Natural killer cell (primary cell): ENCODE data around the gene PITX3. TPM values are rescaled to one million over a fixed set of nuclear protein-coding genes. Genes with fewer than 3 reads are reported as not detected.

Experiments used
- ATAC-seq, 3 donors: fragments of 150-1000 bp in 2 of 3; fragments of 200-7000 bp in 1 of 3; cut with Tn5 transposase; 1 replicate in 1 of 3; 2 replicates in 2 of 3; pipeline ENCODE4 v1.10.0; 2021; ENCODE audit warnings: mild to moderate bottlenecking in 2 of 3, moderate library complexity in 2 of 3
- DNase-seq, 2 donors: peaks; one replicate each; pipeline versions ENCODE4 v3.0.0 to v3.0.0-alpha.2; 2013 to 2021; ENCODE audit warnings: mixed read lengths in 1 of 2
- H3K27ac ChIP-seq: one replicate; pipeline ENCODE4 v1.5.1; 2013; ENCODE audit warnings: mild to moderate bottlenecking, low read length
- H3K27me3 ChIP-seq: one replicate; pipeline ENCODE4 v1.6.1; 2013; ENCODE audit warnings: low read length; ENCODE audit not compliant: control insufficient read depth, insufficient read depth
- H3K36me3 ChIP-seq: one replicate; pipeline ENCODE4 v1.6.1; 2013; ENCODE audit warnings: low read length; ENCODE audit not compliant: control insufficient read depth, insufficient read depth
- H3K4me1 ChIP-seq: one replicate; pipeline ENCODE4 v1.6.1; 2013; ENCODE audit warnings: low read length; ENCODE audit not compliant: control insufficient read depth, insufficient read depth
- H3K4me3 ChIP-seq: one replicate; pipeline ENCODE4 v1.5.1; 2013; ENCODE audit warnings: low read length
- H3K9me3 ChIP-seq: one replicate; pipeline ENCODE4 v1.6.1; 2013; ENCODE audit warnings: low read length; ENCODE audit not compliant: control insufficient read depth, insufficient read depth
- H3K27ac Mint-ChIP-seq, 2 donors: one replicate each; pipeline ENCODE4 v1.8.0; 2022; ENCODE audit warnings: mild to moderate bottlenecking in 2 of 2, mixed read lengths in 2 of 2, moderate library complexity in 1 of 2
- H3K27me3 Mint-ChIP-seq, 2 donors: one replicate each; pipeline ENCODE4 v1.8.0; 2022; ENCODE audit warnings: low read depth in 2 of 2, mixed read lengths in 2 of 2
- H3K36me3 Mint-ChIP-seq: one replicate; pipeline ENCODE4 v1.8.0; 2022; ENCODE audit warnings: mixed read lengths
- H3K4me1 Mint-ChIP-seq, 2 donors: one replicate each; pipeline ENCODE4 v1.8.0; 2022; ENCODE audit warnings: mixed read lengths in 2 of 2
- H3K4me3 Mint-ChIP-seq: one replicate; pipeline ENCODE4 v1.8.0; 2022; ENCODE audit warnings: mild to moderate bottlenecking, moderate library complexity, mixed read lengths
- H3K9me3 Mint-ChIP-seq, 2 donors: one replicate each; pipeline ENCODE4 v1.8.0; 2022; ENCODE audit warnings: mixed read lengths in 2 of 2
- WGBS: methylation state at CpG from one replicate; pipeline ENCODE4 v1.1.7; 2013; ENCODE audit warnings: missing lambda C conversion rate; ENCODE audit not compliant: insufficient coverage; 5-methylcytosine and 5-hydroxymethylcytosine counted together
- intact Hi-C: fragments of 100-400 bp; cut with micrococcal nuclease; formaldehyde crosslinking; loops from one replicate; pipeline ENCODE4 v1.14.2; 2022
- total RNA-seq, 4 donors: library from RNA; stranded (reverse); fragments of 120-200 nt in 1 of 4; gene quantifications; one replicate each; pipeline versions ENCODE4 v1.2.3 to v1.2.4, GENCODE V29; 2013 to 2022
- TF ChIP-seq, protein P1 (sequence below): fragments of 200-600 bp; IDR thresholded peaks from one replicate; pipeline ENCODE4 v1.8.0; 2022; ENCODE audit warnings: antibody characterized with exemption

Gene PITX3
- total RNA-seq, 3 donors from 2014 or later (not counting 1 experiment from before 2014, with no cell fraction given) = not detected

DNA sequence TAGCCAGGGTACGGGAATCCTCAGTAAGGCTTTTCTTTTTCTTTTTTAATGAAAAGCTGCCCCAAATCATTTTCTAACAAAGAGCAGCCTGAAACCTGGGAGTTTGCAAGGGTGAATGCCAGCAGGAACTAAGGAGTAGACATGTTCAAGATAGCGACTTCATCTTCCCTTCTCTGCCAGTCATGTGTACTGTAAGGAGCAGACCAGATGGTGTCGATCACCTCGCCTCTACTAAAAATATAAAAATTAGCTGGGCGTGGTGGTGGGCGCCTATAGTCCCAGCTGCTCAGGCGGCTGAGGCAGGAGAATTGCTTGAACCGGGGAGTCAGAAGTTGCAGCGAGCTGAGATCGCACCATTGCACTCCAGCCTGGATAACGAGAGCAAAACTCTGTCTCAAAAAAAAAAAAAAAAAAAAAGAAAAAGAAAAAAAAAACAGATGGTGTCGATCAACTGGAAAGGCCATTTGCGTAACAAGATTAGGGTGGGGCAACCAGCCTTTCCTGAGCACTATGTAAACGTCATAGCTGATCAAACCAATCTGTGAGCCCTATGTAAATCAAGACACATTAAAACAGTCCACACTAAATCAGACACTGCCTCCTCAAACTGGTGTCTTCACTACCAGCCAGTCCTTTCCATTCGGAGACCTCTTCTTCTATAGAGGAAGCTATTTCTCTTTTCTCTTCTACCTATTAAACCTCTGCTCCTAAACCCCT is 55.3 kb downstream of the PITX3 start:
- 89% methylated on average over 15 of the region's 15 CpGs for WGBS
- ATAC-seq (no peak), DNase-seq (no peak)
- Mint-ChIP-seq H3K9me3 (no peaks in the 10 kb centered on the region), H3K36me3 (no peaks in the 10 kb centered on the region), H3K27me3 (peaks cover 0 to 1% of the 10 kb centered on the region in 2 donors), H3K4me3 (no peak overlapping the region), H3K27ac (no peak overlapping the region), H3K4me1 (peaks cover 10% of the 10 kb centered on the region in 2 donors)
- Histone ChIP-seq H3K36me3 (no peaks in the 10 kb centered on the region), H3K27me3 (no peaks in the 10 kb centered on the region), H3K27ac (no peak overlapping the region), H3K4me1 (peaks cover 14% of the 10 kb centered on the region), H3K9me3 (no peaks in the 10 kb centered on the region), H3K4me3 (no peak overlapping the region)
- intact Hi-C loops = no loop called here
- TF ChIP-seq, protein P1, sequence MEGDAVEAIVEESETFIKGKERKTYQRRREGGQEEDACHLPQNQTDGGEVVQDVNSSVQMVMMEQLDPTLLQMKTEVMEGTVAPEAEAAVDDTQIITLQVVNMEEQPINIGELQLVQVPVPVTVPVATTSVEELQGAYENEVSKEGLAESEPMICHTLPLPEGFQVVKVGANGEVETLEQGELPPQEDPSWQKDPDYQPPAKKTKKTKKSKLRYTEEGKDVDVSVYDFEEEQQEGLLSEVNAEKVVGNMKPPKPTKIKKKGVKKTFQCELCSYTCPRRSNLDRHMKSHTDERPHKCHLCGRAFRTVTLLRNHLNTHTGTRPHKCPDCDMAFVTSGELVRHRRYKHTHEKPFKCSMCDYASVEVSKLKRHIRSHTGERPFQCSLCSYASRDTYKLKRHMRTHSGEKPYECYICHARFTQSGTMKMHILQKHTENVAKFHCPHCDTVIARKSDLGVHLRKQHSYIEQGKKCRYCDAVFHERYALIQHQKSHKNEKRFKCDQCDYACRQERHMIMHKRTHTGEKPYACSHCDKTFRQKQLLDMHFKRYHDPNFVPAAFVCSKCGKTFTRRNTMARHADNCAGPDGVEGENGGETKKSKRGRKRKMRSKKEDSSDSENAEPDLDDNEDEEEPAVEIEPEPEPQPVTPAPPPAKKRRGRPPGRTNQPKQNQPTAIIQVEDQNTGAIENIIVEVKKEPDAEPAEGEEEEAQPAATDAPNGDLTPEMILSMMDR = no peak

DNA sequence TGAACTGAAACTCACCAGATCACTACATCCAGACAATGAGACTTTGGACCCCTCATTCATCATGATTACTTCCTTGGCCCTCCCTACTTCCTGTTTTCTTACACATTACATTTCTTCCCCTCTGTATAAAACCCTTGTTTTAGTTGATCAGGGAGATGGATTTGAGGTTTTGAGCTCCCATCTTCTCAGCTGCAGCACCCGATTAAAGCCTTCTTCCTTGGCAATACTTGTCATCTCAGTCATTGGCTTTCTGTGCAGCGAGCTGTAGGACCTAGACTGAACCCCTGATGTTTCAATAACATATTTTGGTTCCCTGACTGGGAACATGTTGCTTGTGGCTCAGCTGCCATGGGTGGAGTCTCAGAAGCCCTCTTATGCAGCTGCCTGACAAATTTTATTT is 56.0 kb downstream of the PITX3 start:
- H3K4me3 ChIP-seq = no peak overlapping the region
- Mint-ChIP-seq H3K4me1 (peaks cover 10% of the 10 kb centered on the region in 2 donors), H3K27me3 (peaks cover 0 to 3% of the 10 kb centered on the region in 2 donors), H3K27ac (no peak overlapping the region), H3K36me3 (no peaks in the 10 kb centered on the region), H3K4me3 (no peak overlapping the region), H3K9me3 (no peaks in the 10 kb centered on the region)
- H3K4me1 ChIP-seq = peaks cover 14% of the 10 kb centered on the region
- no peak for DNase-seq
- no peak overlapping the region for H3K27ac ChIP-seq
- no peaks in the 10 kb centered on the region for H3K36me3 ChIP-seq
- ATAC-seq = no peak
- intact Hi-C loops = no loop called here
- no peaks in the 10 kb centered on the region for H3K27me3 ChIP-seq
- 85% methylated on average over 2 of the region's 2 CpGs for WGBS
- no peaks in the 10 kb centered on the region for H3K9me3 ChIP-seq
- TF ChIP-seq, protein P1 = no peak

DNA sequence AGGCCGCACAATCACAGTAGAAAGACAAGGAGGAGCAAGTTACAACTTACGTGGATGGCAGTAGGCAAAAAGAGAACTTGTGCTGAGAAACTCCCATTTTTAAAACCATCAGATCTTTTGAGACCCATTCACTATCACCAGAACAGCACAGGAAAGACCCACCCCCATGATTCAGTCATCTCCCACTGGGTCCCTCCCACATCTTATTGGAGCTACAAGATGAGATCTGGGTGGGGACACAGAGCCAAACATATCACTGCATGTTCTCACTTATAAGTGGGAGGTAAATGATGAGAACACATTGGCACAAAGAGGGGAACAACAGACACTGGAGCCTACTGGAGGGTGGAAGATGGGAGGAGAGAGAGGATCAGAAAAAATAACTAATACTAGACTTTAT is 56.7 kb downstream of the PITX3 start:
- no peaks in the 10 kb centered on the region for H3K27me3 ChIP-seq
- Mint-ChIP-seq H3K4me1 (peaks cover 8% of the 10 kb centered on the region in 2 donors), H3K4me3 (no peak overlapping the region), H3K27ac (no peak overlapping the region), H3K27me3 (peaks cover 0 to 3% of the 10 kb centered on the region in 2 donors), H3K36me3 (no peaks in the 10 kb centered on the region), H3K9me3 (no peaks in the 10 kb centered on the region)
- intact Hi-C loops = no loop called here
- H3K9me3 ChIP-seq = no peaks in the 10 kb centered on the region
- H3K36me3 ChIP-seq = no peaks in the 10 kb centered on the region
- ATAC-seq = no peak
- TF ChIP-seq, protein P1 = no peak
- no peak overlapping the region for H3K4me3 ChIP-seq
- H3K4me1 ChIP-seq = peaks cover 11% of the 10 kb centered on the region
- 85% methylated on average over 2 of the region's 2 CpGs for WGBS
- no peak overlapping the region for H3K27ac ChIP-seq
- DNase-seq = no peak

Other genes with a start within 250 kb of the PITX3 start
- gene ARMH3, start 185.3 kb downstream of the PITX3 start, total RNA-seq = 10 to 100 TPM; 29.9 to 38.9 (median 35.4) TPM
- gene HPS6, start 176.2 kb downstream of the PITX3 start, total RNA-seq = 10 to 100 TPM; 10.2 to 20.1 (median 18.5) TPM
- 100 to 1,000 TPM; 103 to 109 (median 104) TPM for gene LDB1, start 121.1 kb downstream of the PITX3 start, total RNA-seq
- gene PPRC1, start 108.5 kb downstream of the PITX3 start, total RNA-seq = 10 to 100 TPM; 29.1 to 48.0 (median 37.7) TPM
- gene NOLC1, start 89.1 kb downstream of the PITX3 start, total RNA-seq = 10 to 100 TPM; 42.6 to 47.5 (median 43.4) TPM
- gene ELOVL3, start 15.2 kb downstream of the PITX3 start, total RNA-seq = not detected
- gene GBF1, start 4.0 kb upstream of the PITX3 start, total RNA-seq = 10 to 100 TPM; 48.2 to 52.5 (median 50.9) TPM
- gene NFKB2, start 154.2 kb upstream of the PITX3 start, total RNA-seq = 100 to 1,000 TPM; 201 to 264 (median 246) TPM
- 1 to 10 TPM; 1.9 to 2.4 (median 2.1) TPM for gene PSD, start 177.3 kb upstream of the PITX3 start, total RNA-seq
- 10 to 100 TPM; 15.2 to 17.4 (median 15.5) TPM for gene FBXL15, start 179.3 kb upstream of the PITX3 start, total RNA-seq
- 10 to 100 TPM; 35.0 to 43.0 (median 37.7) TPM for gene CUEDC2, start 191.1 kb upstream of the PITX3 start, total RNA-seq
- gene C10orf95, start 210.0 kb upstream of the PITX3 start, total RNA-seq = under 1 TPM; 0.25 to 0.41 (median 0.35) TPM